Fibroblast of lung (primary cell): ENCODE measurements around the gene CCT8. TPM values are rescaled to one million over a fixed set of nuclear protein-coding genes. Genes with fewer than 3 reads are reported as not detected.
A peak's percentile ranks its signal among the peaks of the same experiment; 100 is the strongest.

Experiments
- DNase-seq, 2 donors: peaks; one replicate each; pipeline versions ENCODE4 v3.0.0 to v3.0.0-alpha.2; 2010; ENCODE audit warnings: low read depth in 2 of 2
- H2AFZ ChIP-seq: 2 replicates; pipeline ENCODE4 v1.5.1; 2012; ENCODE audit warnings: low read length, control low read depth, inconsistent platforms
- H3K27ac ChIP-seq: 2 replicates; pipeline ENCODE4 v1.5.1; 2011; ENCODE audit warnings: low read length, control low read depth; ENCODE audit not compliant: insufficient read depth
- H3K27me3 ChIP-seq: 2 replicates; pipeline ENCODE4 v1.5.1; 2011; ENCODE audit warnings: mild to moderate bottlenecking, low read length; ENCODE audit not compliant: control insufficient read depth, insufficient read depth
- H3K36me3 ChIP-seq: 2 replicates; pipeline ENCODE4 v1.5.1; 2011; ENCODE audit warnings: low read length; ENCODE audit not compliant: control insufficient read depth, insufficient read depth
- H3K4me1 ChIP-seq: 2 replicates; pipeline ENCODE4 v1.5.1; 2011; ENCODE audit warnings: low read length; ENCODE audit not compliant: control insufficient read depth, insufficient read depth; ENCODE audit errors: extremely low read depth
- H3K4me2 ChIP-seq: 2 replicates; pipeline ENCODE4 v1.5.1; 2011; ENCODE audit warnings: low read length, control low read depth; ENCODE audit not compliant: insufficient read depth; ENCODE audit errors: extremely low read depth
- H3K4me3 ChIP-seq, 4 experiments: fragments of 200-600 bp in 1 of 4; sonication (generic) in 1 of 4; replicated peaks in 1 of 4; 2 replicates each; pipeline ENCODE4 v1.5.1; 2011 to 2016; ENCODE audit warnings: low read length in 4 of 4, low read depth in 3 of 4, mild to moderate bottlenecking in 3 of 4, control low read depth in 2 of 4, inconsistent platforms in 1 of 4, mixed read lengths in 1 of 4; ENCODE audit not compliant: insufficient read depth in 1 of 4; ENCODE audit errors: control extremely low read depth in 1 of 4
- H3K79me2 ChIP-seq: 2 replicates; pipeline ENCODE4 v1.5.1; 2012; ENCODE audit warnings: mild to moderate bottlenecking, low read length, inconsistent platforms; ENCODE audit not compliant: control insufficient read depth, insufficient read depth
- H3K9ac ChIP-seq: 2 replicates; pipeline ENCODE4 v1.5.1; 2011; ENCODE audit warnings: mild to moderate bottlenecking, low read length, control low read depth; ENCODE audit not compliant: insufficient read depth
- H3K9me3 ChIP-seq: 2 replicates; pipeline ENCODE4 v1.5.1; 2012; ENCODE audit warnings: low read depth, low read length; ENCODE audit not compliant: control insufficient read depth, insufficient read depth
- H4K20me1 ChIP-seq: 2 replicates; pipeline ENCODE4 v1.5.1; 2011; ENCODE audit warnings: low read length; ENCODE audit not compliant: control insufficient read depth, insufficient read depth; ENCODE audit errors: extremely low read depth
- EZH2 ChIP-seq: IDR thresholded peaks from 2 replicates; pipeline ENCODE4 v1.5.1; 2012; ENCODE audit warnings: low read length, control low read depth, mild to moderate bottlenecking; ENCODE audit errors: missing control alignments
- polyA plus RNA-seq, 2 donors: library from polyadenylated mRNA; depleted of rRNA in 1 of 2; stranded (reverse) in 1 of 2; unstranded in 1 of 2; fragments of >200 nt; gene quantifications; 2 replicates each; pipeline ENCODE4 v1.2.1, GENCODE V29; 2011 to 2012; ENCODE audit warnings: missing spikeins in 1 of 2
- total RNA-seq: library from RNA; depleted of rRNA; stranded (reverse); fragments of >200 nt; gene quantifications from 2 replicates; pipeline ENCODE4 v1.2.1, GENCODE V29; 2014
- TF ChIP-seq, protein P1 (sequence below), 2 donors: IDR thresholded peaks in 1 of 2; conservative IDR thresholded peaks in 1 of 2; 1 replicate in 1 of 2; 2 replicates in 1 of 2; pipeline ENCODE4 v1.5.1; 2011 to 2012; ENCODE audit warnings: low read length in 2 of 2, control low read depth in 1 of 2, inconsistent platforms in 1 of 2, low read depth in 1 of 2, mild to moderate bottlenecking in 1 of 2

The CCT8 gene
- total and polyA plus RNA-seq, 2 donors (not counting 1 experiment from before 2014, with no cell fraction given) = 207 to 209 TPM

DNA sequence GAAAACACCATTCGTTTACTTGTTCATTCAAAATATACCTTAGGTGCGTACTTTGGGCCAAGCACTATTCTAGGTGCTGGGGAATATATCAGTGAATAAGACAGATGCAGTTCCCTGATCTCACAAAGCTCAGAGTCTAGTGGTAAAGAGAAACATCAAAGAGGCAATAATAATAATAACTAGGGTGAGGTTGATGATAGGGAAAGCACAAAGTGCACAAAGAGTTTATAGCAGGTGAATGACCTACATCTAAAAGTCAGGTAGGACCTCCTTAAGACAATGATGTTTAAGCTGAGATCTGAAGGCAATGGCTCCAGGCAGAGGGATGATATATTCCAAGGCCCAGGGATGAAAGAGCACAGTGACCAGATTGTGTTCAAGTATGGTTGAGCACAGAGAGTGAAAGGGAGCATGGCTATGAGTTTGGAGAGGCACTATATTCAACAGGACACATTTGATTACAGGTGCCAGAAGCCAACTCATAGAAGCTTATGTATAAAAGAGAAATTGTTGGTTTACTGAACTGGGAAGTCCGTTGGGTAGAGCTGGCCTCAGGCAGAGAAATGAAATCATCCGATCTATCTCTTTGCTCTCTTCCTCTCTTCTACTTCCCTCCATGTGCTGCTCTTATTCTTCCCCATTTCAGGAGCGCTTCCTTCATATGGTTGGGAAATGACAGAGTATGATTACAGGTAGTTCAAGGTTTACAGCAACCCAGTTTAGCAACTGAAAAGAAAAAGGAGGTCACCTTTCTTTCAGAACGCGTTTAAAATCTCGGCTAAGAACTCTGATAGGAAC is 23.0 kb upstream of the CCT8 start:
- TF ChIP-seq, protein P1, sequence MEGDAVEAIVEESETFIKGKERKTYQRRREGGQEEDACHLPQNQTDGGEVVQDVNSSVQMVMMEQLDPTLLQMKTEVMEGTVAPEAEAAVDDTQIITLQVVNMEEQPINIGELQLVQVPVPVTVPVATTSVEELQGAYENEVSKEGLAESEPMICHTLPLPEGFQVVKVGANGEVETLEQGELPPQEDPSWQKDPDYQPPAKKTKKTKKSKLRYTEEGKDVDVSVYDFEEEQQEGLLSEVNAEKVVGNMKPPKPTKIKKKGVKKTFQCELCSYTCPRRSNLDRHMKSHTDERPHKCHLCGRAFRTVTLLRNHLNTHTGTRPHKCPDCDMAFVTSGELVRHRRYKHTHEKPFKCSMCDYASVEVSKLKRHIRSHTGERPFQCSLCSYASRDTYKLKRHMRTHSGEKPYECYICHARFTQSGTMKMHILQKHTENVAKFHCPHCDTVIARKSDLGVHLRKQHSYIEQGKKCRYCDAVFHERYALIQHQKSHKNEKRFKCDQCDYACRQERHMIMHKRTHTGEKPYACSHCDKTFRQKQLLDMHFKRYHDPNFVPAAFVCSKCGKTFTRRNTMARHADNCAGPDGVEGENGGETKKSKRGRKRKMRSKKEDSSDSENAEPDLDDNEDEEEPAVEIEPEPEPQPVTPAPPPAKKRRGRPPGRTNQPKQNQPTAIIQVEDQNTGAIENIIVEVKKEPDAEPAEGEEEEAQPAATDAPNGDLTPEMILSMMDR (conservative IDR thresholded peaks at IDR 0.05 in 1 of 2, IDR thresholded peaks at IDR 0.05 in 1 of 2; ENCODE audit: low read depth in 1 of 2, low read length in 2 of 2) = no peak
- TF ChIP-seq EZH2 = no peak
- no peak overlapping the region for H3K27ac ChIP-seq
- peaks cover 5% of the 10 kb centered on the region for H3K4me1 ChIP-seq
- H3K79me2 ChIP-seq = no peaks in the 10 kb centered on the region
- no peak overlapping the region for H3K4me3 ChIP-seq
- no peaks in the 10 kb centered on the region for H3K27me3 ChIP-seq
- no peaks in the 10 kb centered on the region for H4K20me1 ChIP-seq
- no peak overlapping the region for H3K9ac ChIP-seq
- no peaks in the 10 kb centered on the region for H3K36me3 ChIP-seq
- H3K4me2 ChIP-seq = no peak overlapping the region
- DNase-seq = no peak
- no peaks in the 10 kb centered on the region for H3K9me3 ChIP-seq
- H2AFZ ChIP-seq = no peak overlapping the region

DNA sequence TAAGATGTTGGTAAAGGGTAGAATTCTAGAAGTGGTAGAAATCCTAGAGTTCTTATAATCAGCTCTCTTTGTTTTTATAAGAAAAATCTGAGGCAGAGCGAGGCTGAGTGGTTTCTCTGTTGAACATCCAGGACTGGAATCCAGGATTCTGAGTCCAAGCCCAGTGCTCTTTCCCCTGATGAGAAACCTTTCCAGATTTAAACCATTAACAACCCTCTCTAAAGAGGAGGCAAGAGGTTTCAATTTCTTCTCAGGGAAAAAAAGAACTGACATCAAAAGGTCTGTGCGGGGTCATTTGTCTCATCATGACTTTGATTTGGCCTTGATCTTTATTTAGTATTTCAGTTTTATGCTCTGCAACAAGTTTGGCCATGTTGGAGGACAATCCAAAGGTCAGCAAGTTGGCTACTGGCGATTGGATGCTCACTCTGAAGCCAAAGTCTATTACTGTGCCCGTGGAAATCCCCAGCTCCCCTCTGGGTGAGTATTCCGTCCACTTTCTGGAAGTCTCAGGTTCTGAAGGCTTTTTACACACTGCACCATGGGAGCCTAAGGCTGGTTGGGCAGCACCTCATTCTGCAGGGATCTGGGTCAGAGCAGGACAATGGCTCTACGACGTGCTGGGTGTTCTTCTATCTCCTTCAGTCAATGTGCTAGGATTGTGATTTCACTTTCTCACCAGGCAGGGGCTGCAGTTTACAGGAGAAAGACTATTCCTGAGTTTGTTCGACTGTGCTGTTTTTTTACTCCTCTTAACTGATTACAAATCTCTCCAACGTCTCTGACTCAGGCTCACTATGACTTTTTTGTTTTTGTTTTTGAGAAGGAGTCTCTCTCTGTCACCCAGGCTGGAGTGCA is 18.9 kb upstream of the CCT8 start:
- Histone ChIP-seq H3K9me3 (no peaks in the 10 kb centered on the region), H3K9ac (no peak overlapping the region), H3K27me3 (no peaks in the 10 kb centered on the region), H3K27ac (peak overlapping the region; percentile 70), H3K36me3 (no peaks in the 10 kb centered on the region), H3K4me2 (no peak overlapping the region), H3K79me2 (no peaks in the 10 kb centered on the region), H2AFZ (peak overlapping the region; percentile 30), H3K4me3 (peak overlapping the region in 1 of 4 experiments; percentile 26), H3K4me1 (peaks cover 9% of the 10 kb centered on the region), H4K20me1 (no peaks in the 10 kb centered on the region)
- TF ChIP-seq, protein P1 (conservative IDR thresholded peaks at IDR 0.05 in 1 of 2, IDR thresholded peaks at IDR 0.05 in 1 of 2; ENCODE audit: low read depth in 1 of 2, low read length in 2 of 2) = peak in 1 of 2 donors; percentile 31
- TF ChIP-seq EZH2 = no peak
- DNase-seq = peak; percentile 65 to 70

DNA sequence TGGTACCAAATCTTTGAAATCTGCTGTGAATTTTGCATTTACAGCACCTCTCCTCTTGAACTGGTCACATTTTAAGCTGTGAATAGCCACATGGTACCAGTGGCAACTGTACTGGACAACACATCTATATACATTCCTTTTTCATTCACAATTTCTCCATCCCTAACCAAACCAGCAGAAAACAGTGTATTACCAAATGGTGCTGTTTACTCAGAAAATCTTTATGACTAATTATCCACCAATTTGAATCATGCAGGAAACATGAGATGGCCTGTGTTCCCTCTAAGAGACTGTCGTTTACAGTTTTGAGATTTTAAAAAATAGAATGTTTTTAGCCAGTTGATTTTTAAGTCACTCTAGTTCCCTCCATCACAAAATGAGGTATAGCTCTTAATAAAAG is 17.6 kb upstream of the CCT8 start:
- Histone ChIP-seq H4K20me1 (no peaks in the 10 kb centered on the region), H3K9me3 (no peaks in the 10 kb centered on the region), H3K4me3 (no peak overlapping the region), H2AFZ (no peak overlapping the region), H3K4me2 (peak overlapping the region; percentile 19), H3K79me2 (no peaks in the 10 kb centered on the region), H3K9ac (no peak overlapping the region), H3K4me1 (peaks cover 9% of the 10 kb centered on the region), H3K27me3 (no peaks in the 10 kb centered on the region), H3K27ac (peak overlapping the region; percentile 70), H3K36me3 (no peaks in the 10 kb centered on the region)
- DNase-seq = peak; percentile 76 to 83
- no peak for TF ChIP-seq EZH2
- TF ChIP-seq, protein P1 (conservative IDR thresholded peaks at IDR 0.05 in 1 of 2, IDR thresholded peaks at IDR 0.05 in 1 of 2; ENCODE audit: low read depth in 1 of 2, low read length in 2 of 2) = no peak
